Natural killer cell treated with Interleukin-12 subunit alpha and Interleukin-12 subunit beta and Interleukin-15 and Interleukin-18, amount 100 ng/mL, for 72 hours (primary cell): ENCODE data around the gene LAMA2. TPM values are rescaled to one million over a fixed set of nuclear protein-coding genes. Genes with fewer than 3 reads are reported as not detected.

ENCODE experiments used
- ATAC-seq, 2 donors: fragments of 150-1000 bp; cut with Tn5 transposase in 1 of 2; sonication (Bioruptor Pico), chemical (Tn5 transposase) in 1 of 2; 2 replicates each; pipeline ENCODE4 v1.10.0; 2021
- DNase-seq: peaks from one replicate; pipeline ENCODE4 v3.0.0; 2022; ENCODE audit warnings: low spot score
- H3K27ac Mint-ChIP-seq, 2 donors: 1 replicate in 1 of 2; 2 replicates in 1 of 2; pipeline ENCODE4 v1.8.0; 2022; ENCODE audit warnings: mixed read lengths in 2 of 2, mild to moderate bottlenecking in 1 of 2, moderate library complexity in 1 of 2
- H3K27me3 Mint-ChIP-seq, 2 donors: 1 replicate in 1 of 2; 2 replicates in 1 of 2; pipeline ENCODE4 v1.8.0; 2022; ENCODE audit warnings: mixed read lengths in 2 of 2
- H3K36me3 Mint-ChIP-seq: one replicate; pipeline ENCODE4 v1.8.0; 2022; ENCODE audit warnings: mixed read lengths
- H3K4me1 Mint-ChIP-seq, 2 donors: 1 replicate in 1 of 2; 2 replicates in 1 of 2; pipeline ENCODE4 v1.8.0; 2022; ENCODE audit warnings: low read depth in 2 of 2, mixed read lengths in 2 of 2, mild to moderate bottlenecking in 1 of 2
- H3K4me3 Mint-ChIP-seq: one replicate; pipeline ENCODE4 v1.8.0; 2022; ENCODE audit warnings: mixed read lengths
- H3K9me3 Mint-ChIP-seq: 2 replicates; pipeline ENCODE4 v1.8.0; 2022; ENCODE audit warnings: mixed read lengths
- total RNA-seq, 2 donors: library from RNA; stranded (reverse); gene quantifications; one replicate each; pipeline ENCODE4 v1.2.3, GENCODE V29; 2022

Gene LAMA2
- total RNA-seq, 2 donors from 2014 or later, result 0.36 to 0.53 TPM

DNA sequence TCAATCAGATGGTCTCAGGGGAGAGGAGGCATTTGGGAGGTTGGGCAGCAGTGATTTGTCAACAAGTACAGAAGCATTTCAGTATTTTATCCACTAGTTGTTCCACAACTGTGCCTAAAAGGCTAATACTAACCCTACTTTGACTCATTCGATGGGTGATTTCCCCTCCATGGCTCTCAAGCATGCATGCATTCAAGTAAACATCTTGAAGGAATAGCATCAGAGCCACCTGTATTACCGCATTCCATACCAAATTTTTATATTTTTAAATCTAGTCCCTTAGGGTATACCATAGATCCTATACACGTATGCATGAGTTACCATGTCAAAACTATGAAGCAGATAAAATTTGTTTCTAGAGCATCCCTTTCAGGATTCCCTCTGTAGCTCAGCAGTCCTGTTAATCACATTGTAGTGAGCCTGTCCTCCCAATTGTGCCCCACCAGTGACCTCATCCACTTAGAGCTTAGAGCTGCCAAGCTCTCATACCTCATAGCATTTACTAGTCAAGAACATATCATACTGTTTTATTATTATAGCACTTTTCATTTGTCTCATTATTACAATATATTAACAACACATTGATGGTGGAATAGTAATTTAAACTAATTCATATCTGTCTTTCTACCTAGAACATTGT lies 213.8 kb downstream of the LAMA2 start:
- no peak for ATAC-seq
- Mint-ChIP-seq H3K36me3 (no peaks in the 10 kb centered on the region), H3K27me3 (peaks cover 4% of the 10 kb centered on the region in 2 donors), H3K9me3 (no peaks in the 10 kb centered on the region), H3K4me3 (no peak overlapping the region), H3K27ac (no peak overlapping the region), H3K4me1 (no peaks in the 10 kb centered on the region)
- no peak for DNase-seq

DNA sequence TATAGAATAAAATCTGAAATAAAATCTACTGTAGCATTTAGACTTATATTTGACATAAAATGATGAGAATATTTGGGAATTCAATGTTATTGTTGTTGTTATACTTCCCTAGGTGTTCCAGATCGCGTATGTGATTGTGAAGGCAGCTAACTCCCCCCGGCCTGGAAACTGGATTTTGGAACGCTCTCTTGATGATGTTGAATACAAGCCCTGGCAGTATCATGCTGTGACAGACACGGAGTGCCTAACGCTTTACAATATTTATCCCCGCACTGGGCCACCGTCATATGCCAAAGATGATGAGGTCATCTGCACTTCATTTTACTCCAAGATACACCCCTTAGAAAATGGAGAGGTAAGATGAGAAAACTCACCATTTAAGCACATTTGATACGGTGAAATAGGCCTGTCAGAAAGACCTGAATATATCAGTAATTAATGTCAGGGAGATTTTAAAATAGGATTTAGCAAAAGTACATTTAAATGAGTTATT lies 215.2 kb downstream of the LAMA2 start:
- ATAC-seq, result no peak
- Mint-ChIP-seq H3K9me3 (no peaks in the 10 kb centered on the region), H3K27ac (no peak overlapping the region), H3K4me3 (no peak overlapping the region), H3K36me3 (no peaks in the 10 kb centered on the region), H3K27me3 (peaks cover 2 to 7% of the 10 kb centered on the region in 2 donors), H3K4me1 (no peaks in the 10 kb centered on the region)
- no peak for DNase-seq

DNA sequence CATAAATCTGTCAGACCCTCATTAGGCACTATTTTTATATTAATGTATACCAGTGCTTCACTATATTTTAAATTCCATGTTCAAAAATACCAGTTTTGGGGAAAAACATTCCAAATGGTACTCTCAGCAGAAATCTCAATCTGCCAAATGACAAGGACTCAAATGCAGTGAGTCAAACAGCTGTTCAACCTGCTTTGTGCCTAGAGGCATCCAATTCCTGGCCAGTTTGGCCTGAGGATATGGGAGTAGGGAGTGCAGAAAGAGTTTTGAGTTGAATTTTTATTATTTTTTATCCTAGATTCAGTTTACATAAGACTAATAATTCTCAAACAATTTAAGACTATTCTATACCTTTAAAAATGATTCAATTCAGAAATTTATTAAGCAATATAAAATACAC lies 216.8 kb downstream of the LAMA2 start:
- Mint-ChIP-seq H3K4me3 (no peak overlapping the region), H3K27me3 (peaks cover 5 to 7% of the 10 kb centered on the region in 2 donors), H3K36me3 (no peaks in the 10 kb centered on the region), H3K27ac (no peak overlapping the region), H3K4me1 (no peaks in the 10 kb centered on the region), H3K9me3 (no peaks in the 10 kb centered on the region)
- no peak for DNase-seq
- no peak for ATAC-seq

DNA sequence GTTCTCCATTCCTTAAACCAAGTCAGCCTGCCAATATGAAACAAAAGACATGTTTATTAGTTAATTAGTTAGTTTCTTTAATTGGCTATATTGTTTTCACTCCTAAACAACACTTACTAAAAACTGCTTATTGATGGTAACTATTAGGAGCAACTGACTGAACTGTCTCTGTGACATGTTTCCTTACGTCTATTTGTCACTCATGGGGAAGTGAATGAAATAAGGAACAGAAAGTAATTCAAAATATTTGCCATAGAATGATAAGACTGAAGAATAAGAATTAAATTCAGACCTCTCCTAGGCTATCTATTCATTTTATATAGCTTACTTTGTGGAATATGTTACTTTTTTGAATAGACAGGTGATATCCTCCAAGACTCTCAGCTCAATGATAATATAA lies 217.2 kb downstream of the LAMA2 start:
- H3K27me3 Mint-ChIP-seq, result peaks cover 6 to 7% of the 10 kb centered on the region in 2 donors
- ATAC-seq (no peak), DNase-seq (no peak)
- no peaks in the 10 kb centered on the region for H3K4me1 Mint-ChIP-seq
- no peaks in the 10 kb centered on the region for H3K36me3 Mint-ChIP-seq
- H3K4me3 Mint-ChIP-seq, result no peak overlapping the region
- H3K9me3 Mint-ChIP-seq, result no peaks in the 10 kb centered on the region
- no peak overlapping the region for H3K27ac Mint-ChIP-seq

DNA sequence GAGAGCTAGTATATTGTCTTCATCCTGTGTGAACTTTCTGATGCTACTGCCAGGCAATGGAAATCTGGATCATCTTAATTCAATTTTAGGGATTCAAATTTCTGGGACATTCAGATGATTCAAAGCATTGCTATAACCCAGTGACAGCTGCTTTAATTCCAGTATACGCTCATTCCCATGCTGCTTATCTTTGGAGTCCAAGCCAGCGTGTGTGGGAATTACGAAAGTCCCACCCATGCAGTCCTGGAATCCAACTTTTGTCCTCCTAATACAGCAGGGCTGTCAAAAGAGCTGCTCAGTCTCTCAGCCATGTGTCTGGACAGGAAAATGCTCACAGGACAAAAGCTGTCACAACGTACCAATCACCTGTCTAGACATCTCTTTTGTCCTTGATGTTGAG lies 219.8 kb downstream of the LAMA2 start:
- no peak for ATAC-seq
- Mint-ChIP-seq H3K4me1 (no peaks in the 10 kb centered on the region), H3K9me3 (no peaks in the 10 kb centered on the region), H3K27ac (no peak overlapping the region), H3K27me3 (peaks cover 9 to 16% of the 10 kb centered on the region in 2 donors), H3K36me3 (no peaks in the 10 kb centered on the region), H3K4me3 (no peak overlapping the region)
- no peak for DNase-seq

DNA sequence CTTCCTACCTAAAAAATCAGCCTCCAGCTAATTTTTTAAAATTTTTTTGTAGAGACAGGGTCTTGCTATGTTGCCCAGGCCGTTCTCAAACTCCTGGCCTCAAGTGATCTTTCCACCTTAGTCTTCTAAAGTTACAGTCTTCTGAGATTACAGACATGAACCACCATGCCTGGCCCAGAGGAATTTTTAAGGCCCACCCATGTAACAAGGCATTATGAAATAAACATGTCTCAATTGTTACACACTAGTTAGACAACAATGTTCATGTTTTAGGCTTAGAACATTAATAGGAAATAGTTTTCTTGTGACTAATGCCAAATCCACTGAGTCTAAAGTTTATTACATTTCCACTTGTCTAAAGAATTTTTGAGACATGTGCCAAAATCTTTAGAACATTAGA lies 221.2 kb downstream of the LAMA2 start:
- Mint-ChIP-seq H3K27me3 (peaks cover 9 to 25% of the 10 kb centered on the region in 2 donors), H3K36me3 (no peaks in the 10 kb centered on the region), H3K4me3 (no peak overlapping the region), H3K9me3 (no peaks in the 10 kb centered on the region), H3K4me1 (no peaks in the 10 kb centered on the region), H3K27ac (no peak overlapping the region)
- DNase-seq, result no peak
- ATAC-seq, result no peak

DNA sequence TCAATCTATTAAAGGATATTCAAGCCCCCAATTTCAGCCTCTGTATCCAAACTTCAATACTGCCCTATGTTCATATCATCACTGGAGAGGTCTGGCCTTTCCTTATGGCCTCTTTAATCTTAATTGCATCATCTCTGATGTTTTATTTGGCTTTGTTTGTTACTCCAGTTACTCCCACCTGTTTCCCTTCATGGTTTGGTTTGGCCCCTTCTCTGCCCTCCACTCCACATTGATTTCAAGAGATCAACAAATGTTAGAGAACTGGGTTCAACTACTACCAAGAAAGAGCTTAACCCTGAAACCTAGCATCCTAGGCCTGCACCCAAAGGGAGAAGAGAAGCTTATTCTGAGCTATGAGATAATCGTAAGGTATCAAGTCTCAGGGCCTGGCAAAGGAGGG lies 221.6 kb downstream of the LAMA2 start:
- peaks cover 9 to 26% of the 10 kb centered on the region in 2 donors for H3K27me3 Mint-ChIP-seq
- H3K9me3 Mint-ChIP-seq, result no peaks in the 10 kb centered on the region
- H3K4me3 Mint-ChIP-seq, result no peak overlapping the region
- DNase-seq (no peak), ATAC-seq (no peak)
- no peak overlapping the region for H3K27ac Mint-ChIP-seq
- no peaks in the 10 kb centered on the region for H3K4me1 Mint-ChIP-seq
- H3K36me3 Mint-ChIP-seq, result no peaks in the 10 kb centered on the region

DNA sequence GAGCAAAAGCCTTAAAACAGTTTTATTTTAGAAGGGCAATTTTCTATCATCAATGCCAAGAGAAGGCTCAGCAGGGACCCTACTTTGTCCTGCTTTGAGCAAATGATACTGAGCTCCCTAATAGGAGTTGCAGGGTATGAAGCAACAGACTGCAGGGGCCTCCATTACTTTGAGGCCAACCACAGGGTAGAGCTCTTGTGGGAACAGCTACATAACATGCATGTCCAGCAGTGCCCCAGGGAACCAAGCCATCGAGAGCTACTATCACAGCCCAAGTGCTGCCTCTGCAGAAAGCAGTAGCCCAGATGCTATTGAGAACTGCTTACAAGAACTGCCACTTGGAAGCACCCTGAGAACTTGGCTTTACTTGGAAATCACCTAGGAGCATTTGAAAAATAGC lies 222.1 kb downstream of the LAMA2 start:
- H3K9me3 Mint-ChIP-seq, result no peaks in the 10 kb centered on the region
- ATAC-seq, result no peak
- no peaks in the 10 kb centered on the region for H3K36me3 Mint-ChIP-seq
- H3K27ac Mint-ChIP-seq, result no peak overlapping the region
- peaks cover 9 to 26% of the 10 kb centered on the region in 2 donors for H3K27me3 Mint-ChIP-seq
- no peak overlapping the region for H3K4me3 Mint-ChIP-seq
- no peaks in the 10 kb centered on the region for H3K4me1 Mint-ChIP-seq
- DNase-seq, result no peak

DNA sequence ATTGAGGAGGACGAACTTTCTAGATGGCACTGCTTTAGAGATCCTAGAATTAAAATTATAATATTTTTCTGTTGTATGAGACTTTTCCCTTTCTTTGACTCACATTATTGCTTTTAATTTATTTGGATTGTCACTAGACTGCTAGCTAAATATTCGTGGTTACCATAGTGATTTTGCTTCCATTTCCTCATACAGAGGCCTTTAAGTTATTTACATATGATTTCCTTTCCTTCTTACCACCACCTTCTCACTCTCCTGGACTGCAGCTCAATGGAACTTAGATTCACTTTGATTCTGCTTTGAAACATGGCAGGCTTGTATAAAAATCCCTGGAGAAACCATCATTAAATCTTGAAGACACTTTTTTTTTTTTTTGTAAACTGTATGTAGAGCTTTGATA lies 222.9 kb downstream of the LAMA2 start:
- no peaks in the 10 kb centered on the region for H3K36me3 Mint-ChIP-seq

DNA sequence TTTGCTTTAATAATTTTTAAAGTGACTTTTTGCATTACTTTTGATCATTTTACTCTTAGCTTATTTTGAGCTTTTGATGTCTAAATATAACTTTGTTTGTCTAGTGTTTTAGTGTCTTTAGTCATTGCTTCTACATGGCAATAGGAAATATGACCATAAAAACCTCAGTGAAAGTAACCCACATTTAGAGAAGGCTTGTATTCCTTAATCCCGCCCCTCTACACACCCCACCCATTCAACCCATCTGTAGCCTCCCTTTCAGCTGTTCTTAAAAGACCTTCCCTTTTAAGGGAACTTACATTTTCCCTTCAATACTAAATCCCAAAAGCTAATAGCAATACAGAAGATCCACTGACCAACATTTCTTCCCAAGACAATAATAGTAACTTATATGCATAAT lies 225.4 kb downstream of the LAMA2 start:
- no peaks in the 10 kb centered on the region for H3K4me1 Mint-ChIP-seq
- H3K9me3 Mint-ChIP-seq, result no peaks in the 10 kb centered on the region
- peaks cover 7 to 19% of the 10 kb centered on the region in 2 donors for H3K27me3 Mint-ChIP-seq
- no peak overlapping the region for H3K27ac Mint-ChIP-seq
- H3K36me3 Mint-ChIP-seq, result no peaks in the 10 kb centered on the region
- ATAC-seq (no peak), DNase-seq (no peak)
- no peak overlapping the region for H3K4me3 Mint-ChIP-seq

More for the DNA sequence above, 222.9 kb downstream of the LAMA2 start:
- Mint-ChIP-seq H3K4me1 (no peaks in the 10 kb centered on the region), H3K4me3 (no peak overlapping the region), H3K27ac (no peak overlapping the region), H3K9me3 (no peaks in the 10 kb centered on the region), H3K27me3 (peaks cover 9 to 26% of the 10 kb centered on the region in 2 donors)
- DNase-seq, result no peak
- ATAC-seq, result no peak

DNA sequence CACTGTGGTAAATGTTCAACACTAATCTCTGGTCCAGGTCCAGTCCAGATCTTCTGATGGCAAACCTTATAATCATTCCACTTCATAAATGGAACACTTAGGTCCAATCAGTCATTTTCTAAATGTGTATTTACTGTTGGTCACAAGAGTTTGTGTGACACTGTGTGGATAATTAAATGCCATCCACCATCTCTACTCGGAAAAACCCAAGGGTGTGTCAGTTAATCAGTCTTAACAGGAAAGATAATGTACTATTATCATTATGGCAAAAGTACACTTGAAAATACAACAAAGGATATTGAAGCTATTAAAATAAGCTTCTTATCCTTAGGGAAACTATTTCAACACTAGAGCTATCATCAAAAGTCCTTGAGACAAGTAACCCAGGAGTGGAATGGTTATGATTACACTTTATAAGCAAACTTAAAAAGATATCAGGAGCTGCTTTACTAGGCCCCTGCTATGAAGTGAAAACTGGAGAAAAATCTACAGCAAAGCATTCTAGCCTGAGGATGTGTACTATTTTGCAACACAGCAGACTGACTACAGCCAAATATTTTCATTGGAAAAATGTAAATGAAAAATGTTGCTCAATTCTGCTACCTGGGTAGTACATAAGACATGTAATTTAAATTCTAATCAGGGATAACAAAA lies 227.9 kb downstream of the LAMA2 start:
- Mint-ChIP-seq H3K4me1 (no peaks in the 10 kb centered on the region), H3K4me3 (no peak overlapping the region), H3K27ac (no peak overlapping the region), H3K36me3 (no peaks in the 10 kb centered on the region), H3K9me3 (no peaks in the 10 kb centered on the region), H3K27me3 (peaks cover 6 to 19% of the 10 kb centered on the region in 2 donors)
- no peak for ATAC-seq
- DNase-seq, result no peak

DNA sequence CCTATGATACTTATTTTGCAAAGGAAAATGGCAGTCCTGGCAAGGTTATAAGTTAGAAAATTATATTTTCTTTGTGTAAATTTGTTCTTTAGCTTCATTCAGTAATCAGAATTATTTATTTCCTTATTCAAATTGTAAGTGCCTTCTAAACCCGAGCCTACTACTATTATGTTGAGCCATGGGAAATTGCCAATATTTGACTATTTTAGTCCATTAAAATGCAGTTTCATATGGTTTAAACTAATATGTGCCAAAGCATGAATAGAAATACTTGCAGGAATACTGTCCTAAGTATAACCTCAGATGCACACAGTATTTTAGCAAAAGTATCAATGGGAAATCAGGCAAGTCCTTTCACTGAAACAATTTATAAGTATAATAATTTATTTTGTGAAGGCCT lies 228.4 kb downstream of the LAMA2 start:
- Mint-ChIP-seq H3K27ac (no peak overlapping the region), H3K4me3 (no peak overlapping the region), H3K4me1 (no peaks in the 10 kb centered on the region), H3K27me3 (peaks cover 6 to 19% of the 10 kb centered on the region in 2 donors), H3K9me3 (no peaks in the 10 kb centered on the region), H3K36me3 (no peaks in the 10 kb centered on the region)
- ATAC-seq, result no peak
- no peak for DNase-seq

DNA sequence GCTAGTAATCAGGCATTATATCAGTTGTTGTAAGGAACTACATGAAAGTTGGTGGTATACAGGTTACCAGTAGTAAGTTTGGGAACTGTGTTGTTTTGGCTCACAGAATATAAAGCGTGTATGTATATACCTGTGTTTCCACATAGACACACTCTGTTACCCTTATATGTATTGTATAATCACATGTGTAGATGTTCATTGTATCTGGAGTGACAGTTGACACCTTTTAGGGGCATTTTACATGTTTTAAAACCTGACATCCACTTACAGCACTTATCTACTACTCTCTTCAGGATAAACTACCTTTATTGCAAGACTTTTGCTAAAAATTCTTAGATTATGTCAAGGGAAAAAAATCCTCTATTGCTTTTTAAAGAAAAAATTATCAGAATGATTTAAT lies 228.9 kb downstream of the LAMA2 start:
- no peak for ATAC-seq
- DNase-seq, result no peak
- no peaks in the 10 kb centered on the region for H3K36me3 Mint-ChIP-seq
- no peak overlapping the region for H3K27ac Mint-ChIP-seq
- no peak overlapping the region for H3K4me3 Mint-ChIP-seq
- no peaks in the 10 kb centered on the region for H3K9me3 Mint-ChIP-seq
- H3K4me1 Mint-ChIP-seq, result no peaks in the 10 kb centered on the region
- peaks cover 6 to 18% of the 10 kb centered on the region in 2 donors for H3K27me3 Mint-ChIP-seq

DNA sequence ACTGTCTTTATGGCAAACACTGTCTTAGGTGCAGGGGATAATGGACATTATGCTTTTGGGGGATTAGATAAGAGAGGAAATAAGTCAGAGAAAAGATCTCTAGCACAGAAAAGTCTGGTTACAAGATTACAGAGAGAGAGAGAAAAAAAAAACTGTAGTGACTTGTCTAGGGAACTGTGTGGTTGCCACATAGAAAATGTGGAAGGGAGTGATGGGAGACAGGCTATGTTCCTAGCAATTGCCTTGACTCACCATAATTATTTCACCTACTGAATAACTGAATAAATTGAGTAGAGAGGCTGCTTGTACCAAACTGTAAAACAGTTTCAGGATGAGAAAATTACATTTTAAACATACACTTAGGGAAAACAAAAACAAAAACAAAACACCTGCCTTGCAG lies 229.7 kb downstream of the LAMA2 start:
- no peak for DNase-seq
- Mint-ChIP-seq H3K27ac (no peak overlapping the region), H3K4me1 (no peaks in the 10 kb centered on the region), H3K27me3 (peaks cover 3 to 11% of the 10 kb centered on the region in 2 donors), H3K36me3 (no peaks in the 10 kb centered on the region), H3K9me3 (no peaks in the 10 kb centered on the region), H3K4me3 (no peak overlapping the region)
- no peak for ATAC-seq
